ENCODE measurements around the gene TP53TG5.

DNA sequence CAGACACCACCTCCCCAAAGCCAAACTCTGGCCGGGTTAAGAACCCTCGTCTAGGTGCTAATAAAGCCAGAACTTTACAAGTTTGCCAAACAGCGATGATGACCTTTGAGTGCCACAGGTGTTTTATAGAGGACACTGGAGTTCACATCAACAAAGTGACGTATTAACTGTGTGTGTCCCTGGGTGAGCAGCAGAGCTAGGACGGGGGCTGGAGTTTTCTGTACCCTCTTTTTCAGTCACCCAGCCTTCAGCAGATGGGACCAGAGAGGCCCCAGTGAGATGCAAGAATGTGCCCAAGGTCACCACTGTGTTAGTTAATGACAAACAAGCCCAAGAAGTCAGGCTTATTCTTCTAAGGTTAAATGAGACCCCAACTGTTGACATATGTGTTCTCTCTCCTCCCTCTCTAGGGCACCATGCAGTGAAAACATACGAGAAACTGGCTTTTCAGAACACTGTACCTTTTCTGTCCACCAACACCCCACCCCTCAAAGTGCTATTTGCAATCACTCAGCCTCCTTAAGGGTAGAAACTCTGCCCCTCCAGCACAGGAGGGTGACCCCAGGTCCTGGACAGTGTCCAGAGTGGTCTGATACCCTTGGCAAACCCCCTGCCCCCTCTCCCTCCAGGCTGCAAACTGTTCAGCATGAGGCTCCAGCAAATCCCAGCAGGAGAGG, 35.1 kb downstream of the TP53TG5 start:
- TF ChIP-seq GATA3 (IDR thresholded peaks at IDR 0.05; ENCODE audit: low read depth, low read length) (no peak), GATA2 (IDR thresholded peaks at IDR 0.05; ENCODE audit: low read depth, low read length) (no peak)

All from SH-SY5Y (cell line).